ENCODE data around the gene TEDC1.

The TEDC1 gene

GRCh38 chr14:105490572-105491365, at the start of gene TEDC1:
Gene TEDC1 (plus strand): TSS chr14:105491246. CDS start chr14:105491376, 130 bp downstream.
- peak within 1 kb of the TSS; percentile 64 for H3K4me3 ChIP-seq (ENCODE audit: low read depth, low read length)

GRCh38 chr14:105442125-105442524, 48.9 kb upstream of the TEDC1 start:
- no peak overlapping the region for H3K4me3 ChIP-seq (ENCODE audit: low read depth, low read length)

- H3K4me3 ChIP-seq (ENCODE audit: low read depth, low read length) = no peak overlapping the region
Observed at GRCh38 chr14:105442834-105443233, 48.2 kb upstream of the TEDC1 start.

- H3K4me3 ChIP-seq (ENCODE audit: low read depth, low read length) = no peak overlapping the region
Observed at GRCh38 chr14:105444859-105445258, 46.2 kb upstream of the TEDC1 start.

- no peak overlapping the region for H3K4me3 ChIP-seq (ENCODE audit: low read depth, low read length)
Observed at GRCh38 chr14:105445290-105445689, 45.8 kb upstream of the TEDC1 start.

- H3K4me3 ChIP-seq (ENCODE audit: low read depth, low read length) = no peak overlapping the region
Observed at GRCh38 chr14:105445901-105446845, 44.9 kb upstream of the TEDC1 start.

GRCh38 chr14:105446971-105447370, 44.1 kb upstream of the TEDC1 start:
- H3K4me3 ChIP-seq (ENCODE audit: low read depth, low read length) = no peak overlapping the region

GRCh38 chr14:105447651-105448640, 43.1 kb upstream of the TEDC1 start:
- H3K4me3 ChIP-seq (ENCODE audit: low read depth, low read length) = no peak overlapping the region

- H3K4me3 ChIP-seq (ENCODE audit: low read depth, low read length) = no peak overlapping the region
Observed at GRCh38 chr14:105448706-105449111, 42.3 kb upstream of the TEDC1 start.

GRCh38 chr14:105449276-105450122, 41.5 kb upstream of the TEDC1 start:
- H3K4me3 ChIP-seq (ENCODE audit: low read depth, low read length) = no peak overlapping the region

- no peak overlapping the region for H3K4me3 ChIP-seq (ENCODE audit: low read depth, low read length)
Observed at GRCh38 chr14:105450123-105450505, 40.9 kb upstream of the TEDC1 start.

- no peak overlapping the region for H3K4me3 ChIP-seq (ENCODE audit: low read depth, low read length)
Observed at GRCh38 chr14:105450864-105451720, 40.0 kb upstream of the TEDC1 start.

GRCh38 chr14:105452963-105453362, 38.1 kb upstream of the TEDC1 start:
- no peak overlapping the region for H3K4me3 ChIP-seq (ENCODE audit: low read depth, low read length)

- H3K4me3 ChIP-seq (ENCODE audit: low read depth, low read length) = no peak overlapping the region
Observed at GRCh38 chr14:105453847-105454246, 37.2 kb upstream of the TEDC1 start.

GRCh38 chr14:105455086-105455640, 35.9 kb upstream of the TEDC1 start:
- H3K4me3 ChIP-seq (ENCODE audit: low read depth, low read length) = no peak overlapping the region

GRCh38 chr14:105455766-105456660, 35.0 kb upstream of the TEDC1 start:
- H3K4me3 ChIP-seq (ENCODE audit: low read depth, low read length) = no peak overlapping the region
